HepG2 (cell line): ENCODE results near the gene NR5A2. TPM values are rescaled to one million over a fixed set of nuclear protein-coding genes. Genes with fewer than 3 reads are reported as not detected.
A peak's percentile ranks its signal among the peaks of the same experiment; 100 is the strongest.

Source experiments
- ATAC-seq: fragments of 200-7000 bp; cut with Tn5 transposase; 3 replicates; pipeline ENCODE4 v1.9.1; 2020; ENCODE audit warnings: mild to moderate bottlenecking, moderate library complexity
- BruUV-seq: library from RNA; stranded (reverse); fragments of 400-500 nt; replicated peaks from 2 replicates; lab custom pipeline; 2021; lab: Mats Ljungman, UMichigan
- CTCF ChIA-PET: fragments of 300-600 bp; formaldehyde crosslinking; extraction: SDS; loops from one replicate; lab custom pipeline; 2021; ENCODE audit warnings: low total read pairs, inconsistent platforms, low intra/inter-chr PET ratio; lab: Yijun Ruan, JAX
- POLR2A ChIA-PET: fragments of 350-600 bp; sonication (Branson Sonifier 250); formaldehyde crosslinking; loops from one replicate; lab custom pipeline; 2020; ENCODE audit warnings: antibody characterized with exemption, inconsistent platforms; lab: Yijun Ruan, JAX
- DNase-seq: peaks from one replicate; pipeline ENCODE4 v3.0.0-alpha.2; 2015; ENCODE audit warnings: low spot score
- FAIRE-seq: peaks from 3 replicates; lab custom pipeline; 2011; peaks lifted over from hg19 to GRCh38; lab: Jason Lieb, UNC
- H2AFZ ChIP-seq: one replicate; pipeline ENCODE4 v1.6.1; 2011; ENCODE audit warnings: low read length, inconsistent platforms
- H3K27ac ChIP-seq: fragments of 300-600 bp; 3 replicates; pipeline ENCODE4 v1.8.0; 2011; ENCODE audit warnings: mixed run types, mild to moderate bottlenecking, mixed read lengths, low read length, inconsistent platforms; ENCODE audit not compliant: insufficient read depth; ENCODE audit errors: extremely low read length
- H3K27me3 ChIP-seq, 2 experiments: fragments of 200-600 bp in 1 of 2; 2 replicates in 1 of 2; 3 replicates in 1 of 2; pipeline versions ENCODE4 v1.6.0 to v1.8.0; 2011; ENCODE audit warnings: low read length in 2 of 2, mild to moderate bottlenecking in 2 of 2, moderate library complexity in 2 of 2, inconsistent platforms in 1 of 2; ENCODE audit not compliant: insufficient read depth in 2 of 2, control insufficient read depth in 1 of 2
- H3K36me3 ChIP-seq, 2 experiments: fragments of 200-600 bp in 1 of 2; replicated peaks in 1 of 2; 2 replicates in 1 of 2; 3 replicates in 1 of 2; pipeline versions ENCODE4 v1.5.1 to v1.8.0; 2011; ENCODE audit warnings: low read length in 2 of 2, inconsistent platforms in 1 of 2; ENCODE audit not compliant: insufficient read depth in 2 of 2, control insufficient read depth in 1 of 2
- H3K4me1 ChIP-seq: 2 replicates; pipeline ENCODE4 v1.5.1; 2012; ENCODE audit warnings: low read length, inconsistent platforms; ENCODE audit not compliant: insufficient read depth
- H3K4me2 ChIP-seq: 2 replicates; pipeline ENCODE4 v1.6.0; 2011; ENCODE audit warnings: low read depth, low read length, inconsistent platforms
- H3K4me3 ChIP-seq, 3 experiments: fragments of 200-600 bp in 1 of 3; sonication (generic), shearing (Covaris generic) in 1 of 3; replicated peaks in 1 of 3; 2 replicates each; pipeline ENCODE4 v1.5.1; 2011 to 2016; ENCODE audit warnings: low read length in 3 of 3, inconsistent platforms in 2 of 3, low read depth in 2 of 3, mild to moderate bottlenecking in 2 of 3, control low read depth in 1 of 3, mixed read lengths in 1 of 3; ENCODE audit not compliant: insufficient read depth in 1 of 3
- H3K79me2 ChIP-seq: one replicate; pipeline ENCODE4 v1.6.1; 2011; ENCODE audit warnings: low read length, inconsistent platforms; ENCODE audit not compliant: insufficient read depth
- H3K9ac ChIP-seq: 2 replicates; pipeline ENCODE4 v1.6.0; 2011; ENCODE audit warnings: mild to moderate bottlenecking, low read depth, low read length, inconsistent platforms; ENCODE audit not compliant: insufficient read depth
- H3K9me3 ChIP-seq: 2 replicates; pipeline ENCODE4 v1.5.1; 2012; ENCODE audit warnings: mild to moderate bottlenecking, low read length
- H4K20me1 ChIP-seq: 2 replicates; pipeline ENCODE4 v1.6.0; 2011; ENCODE audit warnings: inconsistent platforms, mild to moderate bottlenecking, low read length, moderate library complexity; ENCODE audit not compliant: insufficient read depth
- MAFF ChIP-seq: IDR thresholded peaks from 2 replicates; pipeline ENCODE4 v1.6.1; 2011; ENCODE audit warnings: low read depth, low read length, improper control_type of control experiment
- MAFK ChIP-seq, 2 experiments: IDR thresholded peaks in 1 of 2; conservative IDR thresholded peaks in 1 of 2; 2 replicates each; pipeline ENCODE4 v1.6.1; 2011; ENCODE audit warnings: improper control_type of control experiment in 2 of 2, low read length in 2 of 2
- ZNF34 ChIP-seq: sonication (generic); formaldehyde crosslinking; IDR thresholded peaks from 2 replicates; pipeline ENCODE4 v1.4.0; 2020; ENCODE audit warnings: mild to moderate bottlenecking, missing genetic modification reagents, borderline replicate concordance
- WGBS: methylation state at CpG from one replicate; pipeline ENCODE4 v1.1.6; 2017; ENCODE audit warnings: low lambda C conversion rate; 5-methylcytosine and 5-hydroxymethylcytosine counted together
- in situ Hi-C: cut with HindIII; loops from 2 replicates; pipeline ENCODE4 v1.10.0; 2017; ENCODE audit warnings: low pct_unique_long_range_greater_than_20kb; ENCODE audit not compliant: extremely low pct_ligation_motif_present
- intact Hi-C: fragments of 100-400 bp; cut with micrococcal nuclease; formaldehyde crosslinking; loops from one replicate; pipeline ENCODE4 v1.10.0; 2022; ENCODE audit not compliant: unreplicated experiment
- polyA plus RNA-seq, 8 experiments: library from polyadenylated mRNA; depleted of rRNA in 3 of 8; stranded (reverse) in 7 of 8; unstranded in 1 of 8; fragments of >200 nt; fragmentation: Illumina TruSeq in 4 of 8; extraction: Trizol in 4 of 8; gene quantifications; 2 replicates each; pipeline versions ENCODE4 v1.2.1 to v1.2.3, GENCODE V29; 2011 to 2016; ENCODE audit warnings: low read depth in 4 of 8, missing spikeins in 1 of 8, mixed read lengths in 1 of 8; ENCODE audit not compliant: insufficient read depth in 1 of 8
- total RNA-seq, 5 experiments: library from RNA; depleted of rRNA; stranded (reverse); fragments of >200 nt; fragmentation: Illumina TruSeq; extraction: Trizol; gene quantifications; 2 replicates each; pipeline ENCODE4 v1.2.3, GENCODE V29; 2016; ENCODE audit warnings: low read depth in 1 of 5
- TF ChIP-seq, protein P1 (sequence below): IDR thresholded peaks from 2 replicates; pipeline ENCODE4 v1.6.1; 2012; ENCODE audit warnings: low read depth, low read length, improper control_type of control experiment
- TF ChIP-seq, protein P2 (sequence below): sonication (generic); formaldehyde crosslinking; IDR thresholded peaks from one replicate; pipeline ENCODE4 v1.5.1; 2020; ENCODE audit warnings: mild to moderate bottlenecking, missing genetic modification reagents; ENCODE audit errors: not compliant biosample characterization

NR5A2 gene
- total and polyA plus RNA-seq, 2 of the 13 experiments (the other 11 are each of a cell fraction or from before 2014, with no cell fraction given) = 0.24 to 2.8 TPM

DNA sequence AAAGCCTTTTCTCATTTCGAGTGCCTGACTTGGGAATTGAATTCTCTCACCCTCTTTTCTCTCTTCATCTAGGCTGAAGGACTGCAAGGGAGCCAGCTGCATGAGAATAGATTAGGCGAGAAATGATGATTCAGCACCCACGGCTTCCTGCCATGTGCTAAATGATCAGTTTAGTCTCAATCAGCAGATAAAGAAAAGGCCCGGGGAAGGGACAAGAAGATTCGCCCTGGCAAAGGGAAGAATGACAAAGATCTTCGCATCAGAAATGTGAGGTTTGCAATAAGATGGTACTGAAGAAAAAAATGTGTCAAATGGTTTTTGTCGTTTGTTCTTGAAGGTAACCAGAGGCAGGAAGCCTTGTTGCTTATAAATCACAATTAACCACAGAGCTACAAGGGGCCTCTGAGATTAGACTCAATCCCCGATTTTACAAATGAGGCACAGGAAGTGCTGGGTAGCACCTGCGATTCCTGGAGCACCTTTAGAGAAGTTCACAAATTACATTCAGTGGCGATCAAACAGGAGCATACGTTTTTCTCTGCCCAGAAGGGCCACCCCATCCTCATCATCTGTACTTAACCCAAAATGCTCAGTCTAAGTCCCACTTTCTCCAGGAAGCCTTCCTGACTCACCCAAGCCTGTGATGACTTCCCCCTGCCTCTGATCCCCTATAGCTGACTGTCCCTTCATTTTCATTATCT is 198.9 kb downstream of the NR5A2 start:
- BruUV-seq = no TSS peak
- WGBS = 48% methylated on average over 9 of the region's 11 CpGs
- Histone ChIP-seq H4K20me1 (no peaks in the 10 kb centered on the region), H3K4me1 (peaks cover 4% of the 10 kb centered on the region), H3K79me2 (no peaks in the 10 kb centered on the region), H3K9ac (no peak overlapping the region), H3K27ac (no peak overlapping the region), H3K4me3 (no peak overlapping the region), H3K4me2 (no peak overlapping the region), H2AFZ (no peak overlapping the region), H3K27me3 (no peaks in the 10 kb centered on the region), H3K36me3 (no peaks in the 10 kb centered on the region), H3K9me3 (no peaks in the 10 kb centered on the region)
- in situ Hi-C loops = no loop called here
- ChIA-PET CTCF (no interaction called here), POLR2A (no interaction called here)
- DNase-seq (no peak), ATAC-seq (no peak), FAIRE-seq (no peak)
- intact Hi-C loops = no loop called here
- TF ChIP-seq MAFK (conservative IDR thresholded peaks at IDR 0.05 in 1 of 2, IDR thresholded peaks at IDR 0.05 in 1 of 2; ENCODE audit: low read length in 2 of 2) (peak; percentile 83 to 90), ZNF34 (CRISPR knock-in tag) (no peak), MAFF (peak; percentile 87)

DNA sequence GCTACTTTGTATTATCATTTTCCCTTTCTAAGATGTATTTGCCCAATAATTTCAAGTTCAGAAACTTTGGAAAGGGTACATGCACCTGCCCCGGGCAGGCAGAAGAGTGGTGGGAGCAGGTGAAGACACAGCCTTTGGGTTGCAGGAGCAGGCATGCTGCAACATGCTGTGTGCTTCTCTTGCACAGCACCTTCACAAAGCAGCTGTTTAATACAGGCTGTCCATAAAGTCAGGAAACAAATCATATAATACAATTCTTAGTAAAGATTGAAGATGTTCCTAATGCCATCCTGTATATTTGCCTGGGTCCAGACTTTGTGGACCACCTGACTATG is 199.4 kb downstream of the NR5A2 start:
- intact Hi-C loops = no loop called here
- 0% methylated on average over 1 of the region's 1 CpG for WGBS
- DNase-seq (no peak), FAIRE-seq (no peak), ATAC-seq (no peak)
- BruUV-seq = no TSS peak
- Histone ChIP-seq H2AFZ (no peak overlapping the region), H3K9ac (no peak overlapping the region), H3K36me3 (no peaks in the 10 kb centered on the region), H3K27ac (no peak overlapping the region), H3K4me2 (no peak overlapping the region), H4K20me1 (no peaks in the 10 kb centered on the region), H3K4me1 (peaks cover 9% of the 10 kb centered on the region), H3K4me3 (no peak overlapping the region), H3K9me3 (no peaks in the 10 kb centered on the region), H3K79me2 (no peaks in the 10 kb centered on the region), H3K27me3 (no peaks in the 10 kb centered on the region)
- in situ Hi-C loops = no loop called here
- POLR2A ChIA-PET = no interaction called here
- CTCF ChIA-PET = no interaction called here
- TF ChIP-seq, protein P1, sequence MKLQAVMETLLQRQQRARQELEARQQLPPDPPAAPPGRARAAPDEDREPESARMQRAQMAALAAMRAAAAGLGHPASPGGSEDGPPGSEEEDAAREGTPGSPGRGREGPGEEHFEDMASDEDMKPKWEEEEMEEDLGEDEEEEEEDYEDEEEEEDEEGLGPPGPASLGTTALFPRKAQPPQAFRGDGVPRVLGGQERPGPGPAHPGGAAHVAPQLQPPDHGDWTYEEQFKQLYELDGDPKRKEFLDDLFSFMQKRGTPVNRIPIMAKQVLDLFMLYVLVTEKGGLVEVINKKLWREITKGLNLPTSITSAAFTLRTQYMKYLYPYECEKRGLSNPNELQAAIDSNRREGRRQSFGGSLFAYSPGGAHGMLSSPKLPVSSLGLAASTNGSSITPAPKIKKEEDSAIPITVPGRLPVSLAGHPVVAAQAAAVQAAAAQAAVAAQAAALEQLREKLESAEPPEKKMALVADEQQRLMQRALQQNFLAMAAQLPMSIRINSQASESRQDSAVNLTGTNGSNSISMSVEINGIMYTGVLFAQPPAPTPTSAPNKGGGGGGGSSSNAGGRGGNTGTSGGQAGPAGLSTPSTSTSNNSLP = no peak
- TF ChIP-seq, protein P2, sequence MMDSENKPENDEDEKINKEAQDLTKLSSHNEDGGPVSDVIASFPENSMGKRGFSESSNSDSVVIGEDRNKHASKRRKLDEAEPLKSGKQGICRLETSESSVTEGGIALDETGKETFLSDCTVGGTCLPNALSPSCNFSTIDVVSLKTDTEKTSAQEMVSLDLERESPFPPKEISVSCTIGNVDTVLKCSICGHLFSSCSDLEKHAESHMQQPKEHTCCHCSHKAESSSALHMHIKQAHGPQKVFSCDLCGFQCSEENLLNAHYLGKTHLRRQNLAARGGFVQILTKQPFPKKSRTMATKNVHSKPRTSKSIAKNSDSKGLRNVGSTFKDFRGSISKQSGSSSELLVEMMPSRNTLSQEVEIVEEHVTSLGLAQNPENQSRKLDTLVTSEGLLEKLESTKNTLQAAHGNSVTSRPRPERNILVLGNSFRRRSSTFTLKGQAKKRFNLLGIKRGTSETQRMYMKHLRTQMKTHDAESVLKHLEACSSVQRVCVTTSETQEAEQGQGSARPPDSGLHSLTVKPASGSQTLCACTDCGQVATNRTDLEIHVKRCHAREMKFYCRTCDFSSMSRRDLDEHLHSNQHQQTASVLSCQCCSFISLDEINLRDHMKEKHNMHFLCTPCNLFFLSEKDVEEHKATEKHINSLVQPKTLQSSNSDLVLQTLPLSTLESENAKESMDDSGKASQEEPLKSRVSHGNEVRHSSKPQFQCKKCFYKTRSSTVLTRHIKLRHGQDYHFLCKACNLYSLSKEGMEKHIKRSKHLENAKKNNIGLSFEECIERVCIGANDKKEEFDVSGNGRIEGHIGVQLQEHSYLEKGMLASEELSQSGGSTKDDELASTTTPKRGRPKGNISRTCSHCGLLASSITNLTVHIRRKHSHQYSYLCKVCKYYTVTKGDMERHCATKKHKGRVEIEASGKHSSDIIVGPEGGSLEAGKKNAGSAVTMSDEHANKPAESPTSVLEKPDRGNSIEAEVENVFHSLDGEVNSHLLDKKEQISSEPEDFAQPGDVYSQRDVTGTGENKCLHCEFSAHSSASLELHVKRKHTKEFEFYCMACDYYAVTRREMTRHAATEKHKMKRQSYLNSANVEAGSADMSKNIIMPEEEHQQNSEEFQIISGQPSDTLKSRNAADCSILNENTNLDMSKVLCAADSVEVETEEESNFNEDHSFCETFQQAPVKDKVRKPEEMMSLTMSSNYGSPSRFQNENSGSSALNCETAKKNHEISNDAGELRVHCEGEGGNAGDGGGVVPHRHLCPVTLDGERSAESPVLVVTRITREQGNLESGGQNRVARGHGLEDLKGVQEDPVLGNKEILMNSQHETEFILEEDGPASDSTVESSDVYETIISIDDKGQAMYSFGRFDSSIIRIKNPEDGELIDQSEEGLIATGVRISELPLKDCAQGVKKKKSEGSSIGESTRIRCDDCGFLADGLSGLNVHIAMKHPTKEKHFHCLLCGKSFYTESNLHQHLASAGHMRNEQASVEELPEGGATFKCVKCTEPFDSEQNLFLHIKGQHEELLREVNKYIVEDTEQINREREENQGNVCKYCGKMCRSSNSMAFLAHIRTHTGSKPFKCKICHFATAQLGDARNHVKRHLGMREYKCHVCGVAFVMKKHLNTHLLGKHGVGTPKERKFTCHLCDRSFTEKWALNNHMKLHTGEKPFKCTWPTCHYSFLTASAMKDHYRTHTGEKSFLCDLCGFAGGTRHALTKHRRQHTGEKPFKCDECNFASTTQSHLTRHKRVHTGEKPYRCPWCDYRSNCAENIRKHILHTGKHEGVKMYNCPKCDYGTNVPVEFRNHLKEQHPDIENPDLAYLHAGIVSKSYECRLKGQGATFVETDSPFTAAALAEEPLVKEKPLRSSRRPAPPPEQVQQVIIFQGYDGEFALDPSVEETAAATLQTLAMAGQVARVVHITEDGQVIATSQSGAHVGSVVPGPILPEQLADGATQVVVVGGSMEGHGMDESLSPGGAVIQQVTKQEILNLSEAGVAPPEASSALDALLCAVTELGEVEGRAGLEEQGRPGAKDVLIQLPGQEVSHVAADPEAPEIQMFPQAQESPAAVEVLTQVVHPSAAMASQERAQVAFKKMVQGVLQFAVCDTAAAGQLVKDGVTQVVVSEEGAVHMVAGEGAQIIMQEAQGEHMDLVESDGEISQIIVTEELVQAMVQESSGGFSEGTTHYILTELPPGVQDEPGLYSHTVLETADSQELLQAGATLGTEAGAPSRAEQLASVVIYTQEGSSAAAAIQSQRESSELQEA (CRISPR knock-in tag) = no peak
